GM12878 (cell line): ENCODE measurements around the gene FRMPD2.

Experiments
- ASH2L ChIP-seq: fragments of 300-600, 200-600 bp; sonication (generic); IDR thresholded peaks from 2 replicates; pipeline ENCODE4 v1.6.1; 2017; ENCODE audit warnings: low read depth, mild to moderate bottlenecking, borderline replicate concordance
- BACH1 ChIP-seq: fragments of 450-650 bp; IDR thresholded peaks from 2 replicates; pipeline ENCODE4 v1.6.1; 2017; ENCODE audit warnings: mild to moderate bottlenecking, borderline replicate concordance
- BCLAF1 ChIP-seq: fragments of 450-650 bp; IDR thresholded peaks from 2 replicates; pipeline ENCODE4 v1.6.1; 2017; ENCODE audit warnings: antibody characterized with exemption, mild to moderate bottlenecking, moderate library complexity
- CTCF ChIP-seq, 3 experiments: IDR thresholded peaks in 2 of 3; conservative IDR thresholded peaks in 1 of 3; 2 replicates each; pipeline ENCODE4 v1.5.1; 2011; ENCODE audit warnings: low read depth in 3 of 3, low read length in 3 of 3, mild to moderate bottlenecking in 3 of 3, control low read depth in 2 of 3, moderate library complexity in 2 of 3, inconsistent platforms in 1 of 3, mixed read lengths in 1 of 3; ENCODE audit not compliant: control insufficient read depth in 2 of 3, insufficient read depth in 1 of 3; ENCODE audit errors: extremely low read depth in 1 of 3
- FOXM1 ChIP-seq: IDR thresholded peaks from 2 replicates; pipeline ENCODE4 v1.6.1; 2012; ENCODE audit warnings: low read depth, mild to moderate bottlenecking, inconsistent platforms, low read length, moderate library complexity
- NFIC ChIP-seq: IDR thresholded peaks from 2 replicates; pipeline ENCODE4 v1.6.1; 2012; ENCODE audit warnings: low read depth, mild to moderate bottlenecking, inconsistent platforms, low read length, moderate library complexity
- PKNOX1 ChIP-seq: fragments of 450-650 bp; IDR thresholded peaks from 2 replicates; pipeline ENCODE4 v1.6.1; 2016; ENCODE audit warnings: mild to moderate bottlenecking
- POLR2A ChIP-seq: IDR thresholded peaks from 2 replicates; pipeline ENCODE4 v1.6.1; 2011; ENCODE audit warnings: low read depth, mild to moderate bottlenecking, low read length
- RB1 ChIP-seq: fragments of 450-650 bp; formaldehyde crosslinking; IDR thresholded peaks from 2 replicates; pipeline ENCODE4 v1.6.1; 2017; ENCODE audit warnings: mild to moderate bottlenecking, borderline replicate concordance
- REST ChIP-seq: IDR thresholded peaks from 2 replicates; pipeline ENCODE4 v1.6.1; 2012; ENCODE audit warnings: mild to moderate bottlenecking, low read depth, low read length
- SIN3A ChIP-seq: IDR thresholded peaks from 2 replicates; pipeline ENCODE4 v1.6.1; 2012; ENCODE audit warnings: low read depth, low read length, improper control_type of control experiment
- SPI1 ChIP-seq: IDR thresholded peaks from 2 replicates; pipeline ENCODE4 v1.6.1; 2011; ENCODE audit warnings: low read depth, mild to moderate bottlenecking, low read length, moderate library complexity, borderline replicate concordance; ENCODE audit not compliant: insufficient read depth
- YY1 ChIP-seq: IDR thresholded peaks from 2 replicates; pipeline ENCODE4 v1.6.1; 2011; ENCODE audit warnings: low read depth, mild to moderate bottlenecking, low read length

GRCh38 chr10:48184224-48184623 is 90.3 kb downstream of the FRMPD2 start:
- TF ChIP-seq SIN3A = no peak
- no peak for TF ChIP-seq CTCF (IDR thresholded peaks at IDR 0.05 in 2 of 3, conservative IDR thresholded peaks at IDR 0.05 in 1 of 3; ENCODE audit: control insufficient read depth in 2 of 3, extremely low read depth in 1 of 3, insufficient read depth in 1 of 3, low read depth in 3 of 3, low read length in 3 of 3)
- TF ChIP-seq YY1 = no peak
- TF ChIP-seq BACH1 = no peak
- no peak for TF ChIP-seq REST
- no peak for TF ChIP-seq RB1
- no peak for TF ChIP-seq SPI1
- no peak for TF ChIP-seq PKNOX1
- no peak for TF ChIP-seq ASH2L
- TF ChIP-seq NFIC = no peak
- no peak for TF ChIP-seq FOXM1
- TF ChIP-seq BCLAF1 = no peak
- TF ChIP-seq POLR2A = no peak
